GM21423 (cell line): ENCODE results near the gene ZNF460.
A peak's percentile ranks its signal among the peaks of the same experiment; 100 is the strongest.

Experiments used
- ATAC-seq: cut with Tn5 transposase; IDR thresholded peaks from one replicate; pipeline ENCODE4 v1.9.1; 2021; ENCODE audit warnings: mild to moderate bottlenecking, moderate library complexity; ENCODE audit not compliant: unreplicated experiment

Gene ZNF460

DNA sequence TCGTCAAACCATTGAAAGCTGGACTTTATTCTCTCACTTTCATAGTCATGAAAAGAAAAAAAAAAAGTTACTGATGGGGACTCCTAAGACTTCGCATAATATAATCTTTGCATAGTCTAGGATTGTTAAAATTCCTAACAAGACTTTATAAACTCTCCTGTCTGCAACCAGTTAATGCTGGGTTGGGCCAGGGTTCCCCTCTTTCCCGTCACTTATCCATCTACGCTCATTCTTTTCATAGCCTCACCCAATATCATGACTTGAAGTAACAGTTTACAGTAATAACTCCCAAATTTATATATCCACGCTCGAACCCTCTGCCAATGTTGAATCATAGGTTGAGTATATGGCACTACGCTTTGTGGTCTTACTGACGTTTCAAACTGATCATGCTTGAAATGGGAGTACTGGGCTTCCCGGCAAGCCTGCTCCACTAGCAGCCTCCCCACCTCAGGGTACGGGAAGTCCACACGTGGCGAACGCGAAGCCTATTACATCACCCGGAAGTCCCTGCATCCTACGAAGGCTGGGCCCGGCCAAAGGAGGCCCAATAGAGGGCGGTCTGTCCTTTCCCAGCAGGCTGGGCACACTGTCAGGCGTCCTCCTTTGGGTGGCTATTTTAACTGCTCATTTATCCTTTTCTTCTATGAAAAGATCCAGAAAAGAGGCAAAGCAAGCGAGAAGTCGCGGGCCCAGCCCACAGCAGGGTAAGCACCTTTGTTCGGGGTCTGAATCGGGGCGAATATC, 694 bp upstream of the ZNF460 start:
- ATAC-seq = peak; percentile 64

DNA sequence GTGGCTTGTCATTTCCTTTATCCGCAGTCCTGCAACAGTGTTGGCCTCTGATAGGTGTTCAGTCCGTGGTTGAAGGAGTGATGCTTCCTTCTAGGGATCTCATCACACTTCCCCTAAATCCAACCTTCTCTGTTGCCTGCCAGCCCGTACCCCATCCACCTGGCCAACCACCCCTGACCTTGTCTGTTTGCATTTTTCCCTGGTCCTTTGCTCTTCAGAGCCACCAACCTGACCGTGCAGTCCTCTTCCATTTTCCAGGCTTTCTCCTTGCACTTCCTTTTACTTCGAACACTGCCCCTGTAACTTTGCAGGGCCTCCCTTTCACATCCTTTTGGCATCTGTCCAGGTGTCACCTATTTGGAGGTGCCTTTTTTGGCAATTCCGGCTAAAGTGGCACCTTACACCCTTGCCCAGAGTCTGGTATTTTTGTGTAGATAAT, 696 bp downstream of the ZNF460 start:
- ATAC-seq = no peak

DNA sequence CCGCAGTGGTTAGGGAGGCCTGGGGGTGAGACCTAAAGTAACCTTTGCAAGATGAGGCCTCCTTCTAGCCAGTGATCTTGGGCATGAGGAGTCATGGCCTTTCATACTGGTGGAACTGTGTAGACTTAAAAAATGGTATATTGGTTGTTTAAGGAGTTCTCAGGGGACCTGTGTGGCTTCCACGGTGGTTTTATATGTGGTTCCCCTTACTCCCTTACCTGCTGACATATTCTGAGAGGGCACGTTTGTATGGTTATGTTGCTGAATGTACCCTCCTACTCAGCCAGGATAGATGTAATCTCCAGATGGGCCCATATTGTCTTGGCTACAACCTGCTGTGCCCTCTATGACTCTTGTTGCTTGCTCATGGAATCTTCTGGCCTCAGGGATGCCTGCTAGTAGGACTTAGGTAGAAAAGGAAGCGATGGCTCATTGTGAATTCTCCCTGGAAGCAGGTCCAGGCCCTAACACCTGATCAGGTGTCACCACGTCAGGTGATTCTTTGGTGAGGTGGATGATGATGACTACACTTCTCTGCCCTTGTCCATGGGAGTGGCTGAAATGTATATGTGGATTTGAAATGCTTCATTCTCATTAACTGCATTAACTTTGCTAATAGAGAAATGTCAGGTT, 1.8 kb downstream of the ZNF460 start:
- ATAC-seq = no peak

DNA sequence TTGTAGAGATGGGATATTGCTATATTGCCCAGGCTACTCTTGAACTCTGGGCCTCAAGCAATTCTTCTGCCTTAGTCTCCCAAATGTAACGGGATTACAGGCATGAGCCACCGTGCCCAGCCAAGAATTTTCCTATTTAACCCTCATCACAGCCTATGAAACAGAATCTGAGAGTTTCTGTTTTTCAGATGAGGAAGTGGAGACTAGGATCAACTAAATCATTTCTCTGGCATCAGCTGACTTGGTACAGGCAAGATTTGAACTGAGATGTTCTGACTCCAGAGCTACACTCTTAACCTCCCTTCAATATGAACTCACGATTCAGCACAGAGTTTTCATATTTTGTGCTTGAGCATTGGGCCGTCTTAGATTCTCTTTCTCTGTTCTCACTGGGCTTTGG, 8.1 kb downstream of the ZNF460 start:
- no peak for ATAC-seq

DNA sequence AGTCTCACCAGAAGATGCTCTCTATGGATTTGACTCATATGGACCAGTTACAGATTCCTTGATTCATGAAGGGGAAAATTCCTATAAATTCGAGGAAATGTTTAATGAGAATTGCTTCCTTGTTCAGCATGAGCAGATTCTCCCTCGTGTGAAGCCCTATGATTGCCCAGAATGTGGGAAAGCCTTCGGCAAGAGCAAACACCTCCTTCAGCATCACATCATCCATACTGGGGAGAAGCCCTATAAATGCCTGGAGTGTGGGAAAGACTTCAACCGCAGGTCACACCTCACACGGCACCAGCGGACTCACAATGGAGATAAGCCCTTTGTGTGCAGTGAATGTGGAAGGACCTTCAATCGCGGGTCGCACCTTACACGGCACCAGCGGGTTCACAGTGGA, 10.7 kb downstream of the ZNF460 start:
- ATAC-seq = no peak

DNA sequence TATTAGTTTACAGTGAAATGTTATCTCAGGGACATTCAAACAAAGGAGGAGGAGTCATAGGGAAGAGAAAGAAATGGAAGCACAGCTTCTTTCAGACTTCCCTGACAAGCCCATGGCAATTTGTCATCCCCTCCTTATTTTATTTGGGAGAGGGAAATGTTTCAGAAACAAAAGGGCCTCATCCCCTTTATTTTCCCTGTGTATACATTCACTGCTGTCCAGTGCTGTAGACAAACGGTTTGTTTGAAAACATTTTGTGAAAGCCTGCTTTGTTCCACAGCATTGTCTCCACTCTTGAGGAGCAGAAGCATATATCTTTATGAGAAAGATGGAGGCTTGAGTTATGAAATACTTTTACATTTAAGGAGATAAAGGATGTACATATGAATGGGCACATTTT, 12.3 kb downstream of the ZNF460 start:
- no peak for ATAC-seq

DNA sequence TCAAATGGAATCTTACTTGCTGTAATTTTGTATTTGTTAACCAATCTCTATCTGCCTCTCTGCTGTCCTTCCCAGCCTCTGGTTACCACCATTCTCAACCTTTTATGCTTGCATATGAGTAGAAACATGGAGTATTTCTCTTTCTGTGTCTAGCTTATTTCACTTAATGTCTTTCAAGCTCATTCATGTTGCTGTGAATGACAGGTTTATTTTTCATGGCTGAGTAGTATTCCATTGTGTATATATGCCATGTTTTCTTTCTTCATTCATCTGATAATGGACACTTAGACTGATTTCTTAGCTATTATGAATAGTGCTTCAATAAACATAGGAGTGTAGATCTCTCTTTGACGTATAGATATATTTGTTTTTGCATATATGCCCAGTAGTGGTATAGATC, 13.4 kb downstream of the ZNF460 start:
- ATAC-seq = no peak

DNA sequence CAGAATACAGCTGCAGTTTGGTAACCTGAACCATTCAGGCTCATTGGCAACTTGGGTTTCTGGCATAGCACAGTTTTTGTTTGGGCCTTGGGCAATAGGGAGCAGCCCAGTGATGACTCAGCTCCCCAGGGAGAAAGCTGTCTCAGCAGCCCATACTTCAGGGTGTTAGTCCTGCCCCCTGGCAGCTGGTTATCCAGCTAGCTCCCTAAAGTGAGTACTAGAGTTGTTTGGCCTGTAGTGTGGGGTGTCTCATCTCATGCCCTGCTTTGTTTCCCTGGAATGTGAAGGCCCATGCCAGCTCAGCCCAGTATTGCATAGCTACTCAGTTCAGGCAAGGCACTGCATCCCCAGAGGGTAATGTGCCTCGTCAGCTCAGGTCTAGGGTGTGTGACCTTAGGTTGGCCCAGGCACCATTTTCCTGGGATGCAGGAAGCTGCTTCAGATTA, 21.8 kb downstream of the ZNF460 start:
- ATAC-seq = no peak

DNA sequence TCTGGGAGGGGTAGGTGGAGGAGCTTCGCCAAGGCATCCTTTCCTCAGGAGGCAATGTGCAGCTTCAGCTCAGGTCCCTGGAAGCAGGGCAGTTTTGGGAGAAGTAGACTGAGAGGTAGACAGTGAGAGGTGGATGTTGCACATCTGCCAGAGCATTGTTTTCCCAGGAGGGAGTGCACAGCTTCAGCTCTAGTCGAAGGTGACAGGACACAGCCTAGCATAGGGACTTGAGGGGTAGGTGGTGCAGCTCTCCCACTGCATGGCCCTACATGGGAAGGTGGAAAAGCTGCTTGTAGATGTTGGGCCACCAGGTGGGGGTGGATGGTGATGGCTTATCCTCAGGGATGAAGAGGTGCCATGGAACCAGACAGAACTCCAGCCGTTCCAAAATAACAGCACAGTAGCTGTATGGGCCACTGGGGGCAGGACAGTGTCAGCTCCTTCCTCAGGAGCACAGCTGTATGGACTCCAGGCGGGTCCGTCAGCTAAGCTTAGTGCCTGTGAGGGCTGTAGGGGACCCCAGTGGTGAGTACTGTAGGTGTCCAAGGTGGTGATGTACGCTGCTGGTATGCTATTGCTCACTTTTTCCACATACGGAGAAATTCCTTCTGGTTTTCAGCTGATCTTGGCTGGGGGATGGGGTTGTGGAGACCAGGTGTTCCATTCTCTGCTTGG, 22.6 kb downstream of the ZNF460 start:
- ATAC-seq = no peak

DNA sequence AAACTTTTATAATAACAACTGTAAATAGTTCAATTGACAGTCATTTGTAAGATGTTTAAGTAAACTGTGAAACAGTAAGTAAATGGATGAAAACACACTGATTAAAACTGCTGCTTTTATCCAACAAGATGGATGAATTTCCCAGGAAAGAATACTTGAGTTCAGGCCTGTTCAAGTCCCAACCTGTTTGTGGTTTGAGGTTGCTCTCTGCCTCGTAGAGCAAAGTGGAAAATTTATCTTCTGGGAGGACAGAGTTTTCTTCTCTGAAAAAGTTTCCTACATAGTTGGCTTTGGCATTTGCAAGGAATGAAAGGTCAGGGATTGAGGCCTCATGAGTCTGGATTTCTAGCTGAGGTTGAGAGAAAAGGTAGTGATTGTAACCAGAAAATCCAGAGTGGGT, 24.8 kb downstream of the ZNF460 start:
- no peak for ATAC-seq

DNA sequence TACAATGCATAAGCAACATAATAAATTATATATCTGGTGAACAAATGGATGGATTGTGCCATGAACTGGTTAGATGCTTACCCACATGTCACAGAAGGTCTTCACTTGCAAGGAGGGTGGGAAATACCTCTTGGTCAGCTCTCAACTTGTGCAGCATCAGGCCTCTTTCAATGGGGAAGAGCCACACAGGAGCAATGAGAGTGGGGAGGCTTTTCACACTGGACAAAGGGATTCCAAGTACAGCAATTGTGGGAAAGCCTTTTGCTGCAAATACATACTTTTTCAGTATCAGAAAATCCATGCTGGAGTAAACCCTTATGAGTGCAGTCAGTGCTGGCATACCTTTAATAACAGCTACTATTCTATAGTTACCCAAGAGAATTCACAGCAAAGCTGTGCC, 28.2 kb downstream of the ZNF460 start:
- ATAC-seq = no peak

DNA sequence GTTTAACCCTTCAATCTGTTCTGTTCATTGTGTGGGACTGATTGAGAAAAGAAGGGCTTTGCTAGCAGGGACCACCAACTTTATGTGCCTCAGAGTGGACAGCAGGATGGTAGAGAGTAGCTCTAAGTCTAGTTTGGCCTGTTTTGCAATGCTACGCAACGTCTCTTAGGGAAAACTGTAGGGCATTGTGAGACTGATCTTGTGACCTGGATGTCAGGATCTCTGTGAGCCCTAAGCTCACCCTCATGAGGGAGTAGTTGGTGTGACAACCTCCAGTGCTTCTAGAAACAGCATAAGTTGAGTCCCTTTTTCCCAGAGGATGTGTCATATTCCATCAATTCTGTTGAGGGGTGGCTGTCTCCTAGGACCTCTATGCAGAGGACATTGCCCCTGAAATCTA, 30.5 kb downstream of the ZNF460 start:
- ATAC-seq = no peak

DNA sequence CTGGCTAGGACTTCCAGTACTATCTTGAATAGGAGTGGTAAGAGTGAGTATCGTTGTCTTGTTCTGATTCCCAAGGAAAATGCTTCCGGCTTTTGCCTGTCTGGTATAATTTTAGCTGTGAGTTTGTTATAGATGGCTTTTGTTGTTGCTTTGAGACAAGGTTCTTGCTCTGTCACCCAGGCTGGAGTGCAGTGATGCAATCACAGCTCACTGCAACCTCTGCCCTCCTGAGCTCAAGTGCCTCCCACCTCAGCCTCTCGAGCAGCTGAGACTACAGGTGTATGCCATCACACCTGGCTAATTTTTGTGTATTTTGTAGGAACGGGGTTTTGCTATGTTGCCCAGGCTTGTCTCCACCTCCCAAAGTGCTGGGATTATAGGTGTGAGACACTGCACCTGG, 33.9 kb downstream of the ZNF460 start:
- no peak for ATAC-seq

DNA sequence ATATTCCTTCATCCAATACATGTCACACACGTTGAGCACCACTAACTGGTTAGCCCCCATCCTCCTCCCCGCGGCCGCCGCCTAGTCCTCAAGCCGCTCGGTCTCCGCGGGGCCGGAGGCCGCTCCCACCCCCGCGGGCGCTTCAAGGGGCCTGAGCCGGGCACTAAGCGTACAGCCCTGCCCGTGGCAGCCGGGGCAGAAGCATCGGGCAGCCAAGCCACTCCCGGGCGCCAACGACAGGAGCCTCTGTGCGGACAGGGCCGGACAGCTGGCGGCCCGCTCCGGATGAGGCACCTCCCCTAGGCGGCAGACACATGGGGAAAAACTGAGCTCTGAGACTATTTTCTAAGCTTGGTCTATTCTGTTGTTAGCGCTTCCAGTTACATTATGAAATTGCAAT, 37.2 kb downstream of the ZNF460 start:
- no peak for ATAC-seq

DNA sequence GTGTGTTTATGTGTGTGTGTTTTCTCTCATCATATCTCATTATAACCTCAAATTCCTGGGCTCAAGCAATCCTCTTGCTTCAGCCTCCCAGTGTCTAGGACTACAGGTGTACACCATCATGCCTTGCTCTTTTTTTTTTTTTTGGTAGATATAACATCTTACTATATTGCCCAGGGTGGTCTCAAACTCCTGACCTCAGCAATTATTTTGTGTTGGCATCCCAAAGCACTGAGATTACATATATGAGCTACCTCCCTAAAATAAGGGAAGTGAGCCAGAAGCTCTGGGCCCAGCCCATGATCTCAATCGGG, 39.5 kb downstream of the ZNF460 start:
- ATAC-seq = no peak

DNA sequence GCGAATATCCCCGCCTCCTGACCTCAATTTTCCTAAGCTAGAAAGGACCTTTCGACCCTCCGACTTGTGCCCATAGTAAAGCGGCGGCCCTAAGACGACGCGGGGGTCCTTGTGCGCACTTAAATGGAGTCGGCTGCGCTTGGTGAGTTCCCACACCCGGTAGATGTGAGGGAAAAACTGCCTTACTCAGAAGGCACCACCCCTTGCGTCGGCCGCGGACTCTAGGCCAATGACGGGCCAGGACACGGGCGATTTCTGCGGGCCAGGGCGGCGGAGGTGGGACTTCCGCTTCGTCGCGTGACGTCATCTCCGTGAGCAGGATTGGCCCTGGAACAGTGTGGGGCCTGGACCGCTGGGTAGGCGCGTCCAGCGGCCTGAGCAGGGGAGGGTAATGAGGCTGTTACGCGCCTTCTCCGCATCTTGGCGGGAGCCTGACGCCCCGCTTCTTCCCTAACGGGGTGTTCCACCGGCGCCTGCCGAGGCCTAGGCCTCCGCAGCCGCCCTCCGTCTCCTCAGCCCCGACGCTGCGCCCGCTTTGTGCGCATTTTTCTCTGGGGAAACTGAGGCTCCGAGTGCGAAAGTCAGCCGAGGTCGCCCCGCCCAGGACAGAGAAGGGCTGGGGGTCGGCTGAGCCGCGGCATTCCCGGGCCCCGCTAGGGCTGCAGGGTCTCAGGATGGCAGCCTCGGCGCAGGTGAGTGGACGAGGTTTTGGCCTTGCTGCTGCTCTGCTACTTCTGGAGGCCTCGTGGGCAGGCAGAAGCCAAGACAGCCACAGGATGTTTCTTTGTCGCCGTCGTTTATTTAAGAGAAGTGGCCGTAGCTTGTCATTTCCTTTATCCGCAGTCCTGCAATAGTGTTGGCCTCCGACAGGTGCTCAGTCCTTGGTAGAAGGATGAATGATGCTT, 40.1 kb downstream of the ZNF460 start, which contains the start of gene ZNF543:
Gene ZNF543, plus strand, starts transcription at position 293 of the 905 bp plus-strand sequence. Its CDS starts 382 bp downstream, at position 675.
- ATAC-seq = peak; percentile 96

DNA sequence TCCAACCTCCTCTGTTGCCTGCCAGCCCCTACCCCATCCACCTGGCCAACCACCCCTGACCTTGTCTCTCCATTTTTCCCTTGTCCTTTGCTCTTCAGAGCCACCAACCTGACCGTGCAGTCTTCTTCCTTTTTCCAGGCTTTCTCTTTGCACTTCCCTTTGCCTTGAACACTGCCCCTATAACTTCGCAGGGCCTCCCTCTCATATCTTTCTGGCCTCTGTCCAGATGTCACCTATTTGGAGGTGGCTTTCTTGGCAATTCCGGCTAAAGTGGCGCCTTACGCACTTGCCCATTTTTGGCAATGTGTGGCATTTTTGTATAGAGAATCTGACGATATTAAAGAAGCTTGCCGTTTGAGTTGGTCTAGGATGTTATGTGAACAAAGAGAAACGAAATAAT, 40.8 kb downstream of the ZNF460 start:
- ATAC-seq = no peak

DNA sequence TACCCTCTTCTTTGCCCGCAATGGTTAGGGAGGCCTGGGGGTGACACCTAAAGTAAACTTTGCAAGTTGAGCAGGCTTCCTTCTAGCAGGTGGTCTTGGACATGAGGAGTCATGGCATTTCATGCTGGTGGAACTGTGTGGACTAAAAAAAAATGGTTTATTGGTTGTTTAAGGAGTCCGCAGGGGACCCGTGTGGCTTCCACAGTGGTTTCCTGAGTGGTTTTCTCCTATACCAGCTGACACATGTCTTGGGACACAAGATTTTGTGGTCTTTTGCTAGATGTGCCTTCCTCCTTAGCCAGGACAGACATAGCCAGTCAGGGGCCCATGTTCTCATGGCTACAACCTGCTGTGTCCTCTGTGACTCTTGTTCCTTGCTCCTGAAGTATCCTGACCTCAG, 41.5 kb downstream of the ZNF460 start:
- ATAC-seq = no peak

DNA sequence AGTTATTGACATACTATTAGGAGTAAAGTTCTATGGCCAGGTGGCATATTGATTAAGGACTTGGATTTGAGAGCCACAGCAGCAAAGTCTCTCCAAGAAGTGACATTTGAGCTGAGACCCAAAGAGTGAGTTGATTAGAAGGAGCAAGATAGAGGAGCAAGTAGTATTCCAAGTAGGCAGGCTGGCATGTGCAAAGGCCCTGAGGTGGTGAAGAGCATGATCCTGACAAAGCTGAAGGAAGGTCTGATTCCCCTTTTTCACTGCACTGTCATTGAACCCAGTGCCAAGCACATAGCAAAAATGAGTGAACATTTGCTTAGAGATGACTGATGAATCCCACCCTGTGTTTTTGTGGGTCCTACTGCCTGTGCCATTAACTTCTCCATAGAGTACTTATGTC, 44.7 kb downstream of the ZNF460 start:
- no peak for ATAC-seq

DNA sequence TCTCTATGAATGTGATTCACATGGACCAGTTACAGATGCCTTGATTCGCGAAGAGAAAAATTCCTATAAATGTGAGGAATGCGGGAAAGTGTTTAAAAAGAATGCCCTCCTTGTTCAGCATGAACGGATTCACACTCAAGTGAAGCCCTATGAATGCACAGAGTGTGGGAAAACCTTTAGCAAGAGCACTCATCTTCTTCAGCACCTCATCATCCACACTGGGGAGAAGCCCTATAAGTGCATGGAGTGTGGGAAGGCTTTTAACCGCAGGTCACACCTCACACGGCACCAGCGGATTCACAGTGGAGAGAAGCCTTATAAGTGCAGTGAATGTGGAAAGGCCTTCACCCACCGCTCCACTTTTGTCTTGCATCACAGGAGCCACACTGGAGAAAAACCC, 47.7 kb downstream of the ZNF460 start:
- ATAC-seq = no peak

DNA sequence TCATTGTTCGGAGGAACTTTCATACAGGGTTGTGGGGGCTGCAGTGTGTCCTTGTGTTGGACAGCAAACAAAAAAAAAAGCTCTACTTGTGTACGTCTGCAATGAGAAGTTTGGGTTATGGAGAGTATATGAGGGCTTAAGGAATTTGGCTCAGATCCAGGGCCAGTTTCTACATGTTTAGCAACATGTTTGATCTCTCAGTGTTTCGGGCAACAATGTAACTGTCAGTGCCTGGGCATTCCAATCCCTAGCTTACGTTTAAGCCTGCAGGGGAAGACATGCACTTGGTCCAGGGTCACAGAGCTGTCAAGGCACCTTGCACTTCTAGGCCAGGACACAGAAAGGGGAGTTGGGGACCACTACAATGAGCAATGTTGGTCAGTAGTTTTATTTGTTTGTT, 53.9 kb downstream of the ZNF460 start:
- no peak for ATAC-seq
